HG03095 (cell line): Measurements from ENCODE around the gene CA5A.
"Not testable (repeated sequence)": the region's sequence is repeated elsewhere in the genome, so short reads cannot be mapped to it uniquely, and the experiment has no call there.

Experiments used
- ATAC-seq: cut with Tn5 transposase; IDR thresholded peaks from one replicate; pipeline ENCODE4 v1.9.1; 2021; ENCODE audit warnings: moderate library complexity; ENCODE audit not compliant: unreplicated experiment

CA5A gene

DNA sequence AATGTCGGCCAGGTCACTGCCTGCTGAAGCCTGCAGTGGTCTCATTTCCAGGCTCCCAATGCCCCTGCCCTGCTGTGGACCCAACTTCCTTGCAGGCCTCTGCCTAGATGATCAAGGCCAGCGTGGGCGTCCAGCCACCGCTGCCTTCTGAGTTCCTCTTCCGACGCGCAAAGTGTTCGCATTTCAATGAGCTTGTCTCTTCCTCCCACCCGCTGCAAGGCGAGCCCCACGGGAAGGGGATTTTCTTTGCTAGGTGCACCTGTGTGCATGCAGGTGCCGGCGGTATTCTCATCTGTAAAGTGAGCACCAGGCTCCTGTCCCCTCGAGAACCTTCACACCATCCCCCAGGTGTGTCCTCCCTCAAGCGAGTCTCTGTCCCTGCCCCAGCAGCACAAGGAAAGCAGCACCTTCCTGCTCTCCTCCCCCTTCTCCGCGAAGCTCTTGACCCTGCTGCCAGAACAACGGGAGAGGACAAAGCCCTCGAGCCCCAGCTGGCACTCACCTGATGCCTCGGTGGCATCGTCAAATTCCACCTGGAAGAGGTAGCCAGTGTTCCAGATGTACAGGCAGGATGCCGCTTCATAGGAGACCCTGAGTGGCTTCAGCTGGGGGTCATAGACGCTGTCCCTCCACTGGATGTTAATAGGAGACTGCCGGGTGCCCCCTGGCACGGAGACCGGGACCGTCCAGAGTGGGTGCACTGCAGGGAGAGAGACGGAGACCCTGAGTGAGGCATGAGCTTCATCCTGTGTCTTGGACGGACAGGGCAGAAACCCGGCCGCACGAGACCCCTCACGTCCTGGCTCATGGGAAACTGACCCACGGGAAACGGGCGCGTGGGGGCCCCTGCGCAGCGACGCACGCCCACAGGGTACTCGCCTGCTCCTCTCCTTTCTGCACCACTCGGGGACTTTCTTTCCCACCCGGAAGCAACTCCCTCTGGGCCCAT, 9.8 kb downstream of the CA5A start:
- no peak for ATAC-seq

GRCh38 chr16:87924811-87925670, 11.3 kb downstream of the CA5A start:
- no peak for ATAC-seq

- peak; percentile 79 for ATAC-seq
Observed at GRCh38 chr16:87924041-87924810, 12.1 kb downstream of the CA5A start.

GRCh38 chr16:87922250-87922871, 14.0 kb downstream of the CA5A start:
- ATAC-seq = no peak

DNA sequence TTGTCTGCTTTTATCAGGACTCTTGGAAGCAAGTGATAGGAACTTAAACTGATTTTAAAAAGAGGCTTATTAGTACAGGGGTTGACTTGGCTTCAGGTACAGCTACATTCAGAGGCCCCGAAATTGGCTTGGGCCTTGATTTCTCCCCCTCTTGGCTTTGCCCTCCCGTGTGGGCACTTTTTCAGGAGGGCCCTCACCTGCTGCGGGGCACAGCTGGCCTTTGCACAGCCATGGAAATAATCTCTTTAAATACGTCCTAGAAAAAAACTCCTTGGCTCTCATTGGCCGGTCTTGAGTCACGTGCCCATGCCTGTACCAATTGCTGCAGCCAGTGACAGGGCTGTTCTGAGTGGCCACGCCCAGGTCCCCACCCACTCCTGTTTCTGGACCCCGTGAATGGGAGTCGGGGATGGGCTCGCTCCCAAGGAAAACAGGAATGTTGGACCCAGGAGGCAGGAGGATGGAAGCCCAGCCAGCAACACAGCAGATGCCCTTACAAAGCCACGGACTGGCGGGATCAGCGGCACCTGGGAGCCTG, 15.0 kb downstream of the CA5A start:
- no peak for ATAC-seq

DNA sequence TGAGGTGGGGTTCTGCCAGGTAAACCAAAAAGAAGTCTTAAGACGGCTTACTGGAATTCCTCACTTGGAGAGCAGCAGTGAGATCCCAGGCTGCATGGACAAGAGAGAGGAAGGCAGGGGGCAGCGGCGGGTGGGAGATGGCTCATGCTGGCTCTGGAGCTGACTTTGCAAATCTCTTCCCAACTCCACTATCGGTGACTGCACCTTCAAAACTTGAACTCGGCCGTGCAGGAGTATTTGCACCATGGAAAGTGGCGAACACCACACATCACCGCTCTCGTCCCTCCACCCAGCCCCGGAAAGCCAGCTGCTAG, 16.7 kb downstream of the CA5A start:
- no peak for ATAC-seq

GRCh38 chr16:87918866-87919680, 17.3 kb downstream of the CA5A start:
- no peak for ATAC-seq

DNA sequence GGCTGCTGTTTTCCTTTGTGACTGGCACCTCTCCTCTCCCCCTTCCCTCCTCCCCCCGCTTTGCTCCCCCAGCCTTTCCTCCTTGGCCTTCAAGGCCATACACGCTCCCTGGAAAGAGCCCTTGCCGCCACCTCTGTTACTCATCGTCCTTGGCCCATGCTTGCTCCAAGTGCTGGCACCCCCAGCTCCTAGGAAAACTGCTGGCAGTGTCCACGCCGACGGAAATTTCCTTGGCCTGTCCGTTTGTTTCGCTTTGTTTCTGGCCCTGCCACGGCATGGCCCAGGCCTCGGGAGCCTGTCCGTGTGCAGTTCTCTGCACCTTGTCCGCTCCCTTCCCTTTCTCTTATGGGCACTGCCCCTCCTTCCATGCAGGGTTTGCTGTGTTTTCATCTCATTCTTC, 18.0 kb downstream of the CA5A start:
- ATAC-seq = no peak

GRCh38 chr16:87917503-87917902, 18.8 kb downstream of the CA5A start:
- no peak for ATAC-seq

- no peak for ATAC-seq
Observed at GRCh38 chr16:87914812-87915211, 21.5 kb downstream of the CA5A start.

DNA sequence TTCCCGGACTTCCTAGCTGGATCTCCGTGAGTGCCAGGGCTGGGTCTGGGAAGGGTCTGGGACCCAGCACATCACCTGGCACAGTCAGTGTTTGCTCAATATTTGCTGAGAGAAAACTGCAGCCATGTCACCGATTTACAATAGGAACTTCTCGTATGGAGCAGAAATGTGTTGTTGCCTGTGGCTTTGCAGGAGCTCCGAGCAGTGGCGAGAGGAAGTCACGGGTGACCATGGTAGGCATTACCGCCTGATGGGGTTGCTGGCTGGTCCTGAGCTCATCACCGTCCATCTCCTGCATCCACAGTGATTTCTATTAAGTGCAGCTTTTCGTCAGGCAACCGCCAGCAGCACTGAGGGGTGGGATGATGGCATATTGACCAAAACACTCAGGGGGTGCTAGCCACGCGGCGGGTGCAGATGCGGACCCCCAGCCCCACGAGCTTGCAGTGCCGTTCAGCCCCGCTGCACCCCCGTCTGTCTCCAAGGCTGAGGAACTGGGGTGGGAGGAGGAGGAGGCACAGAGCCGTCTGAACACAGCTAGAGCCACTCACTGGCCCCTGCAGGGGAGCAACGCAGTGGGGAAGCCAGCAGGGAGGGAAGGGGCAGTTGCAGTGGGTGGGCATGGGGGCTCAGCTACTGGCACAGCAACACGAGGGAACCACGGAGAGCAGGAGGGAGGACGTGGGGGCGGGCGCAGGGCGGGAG, 22.2 kb downstream of the CA5A start:
- ATAC-seq = not testable (repeated sequence)

DNA sequence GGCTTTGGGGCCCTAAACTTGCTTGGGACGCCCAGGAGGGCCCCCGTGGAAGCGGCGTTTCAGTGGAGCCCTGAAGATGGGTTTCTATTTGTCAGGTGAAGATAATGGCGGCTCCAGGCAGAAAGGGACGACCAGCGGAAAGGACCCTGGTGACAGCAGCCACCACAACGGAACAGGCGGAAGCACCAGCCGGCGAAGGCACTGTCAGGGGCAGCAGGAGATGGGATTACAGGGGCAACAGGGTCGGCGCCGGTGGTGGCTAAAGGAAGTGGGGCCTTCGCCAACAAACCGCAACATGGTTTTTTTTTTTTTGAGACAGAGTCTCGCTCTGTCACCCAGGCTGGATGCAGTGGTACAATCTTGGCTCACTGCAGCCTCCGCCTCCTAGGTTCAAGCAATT, 23.6 kb downstream of the CA5A start:
- not testable (repeated sequence) for ATAC-seq

- not testable (repeated sequence) for ATAC-seq
Observed at GRCh38 chr16:87911106-87911763, 25.1 kb downstream of the CA5A start.

- peak; percentile 77 for ATAC-seq
Observed at GRCh38 chr16:87909203-87909935, 27.0 kb downstream of the CA5A start.

GRCh38 chr16:87908101-87908500, 28.2 kb downstream of the CA5A start:
- ATAC-seq = not testable (repeated sequence)

GRCh38 chr16:87905521-87905920, 30.8 kb downstream of the CA5A start:
- ATAC-seq = not testable (repeated sequence)

DNA sequence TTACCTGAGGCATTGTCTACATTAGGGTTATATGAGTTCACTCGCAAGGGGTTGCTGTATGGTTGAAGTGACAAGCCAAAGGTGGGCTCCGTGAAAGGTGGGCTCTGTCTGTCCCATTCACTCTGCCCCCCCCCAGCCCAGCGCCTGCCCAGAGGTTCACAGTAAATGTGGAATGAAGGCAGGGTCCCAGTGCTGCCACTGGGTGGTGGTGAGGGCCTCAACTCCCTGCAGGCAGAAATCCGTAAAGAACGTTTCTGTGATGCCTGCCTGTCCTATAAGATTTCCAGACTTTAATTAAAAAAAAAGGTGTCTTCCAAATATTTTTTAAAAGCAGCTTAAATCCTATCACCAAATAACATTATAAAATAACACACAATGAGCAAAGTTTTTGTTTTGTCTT, 31.4 kb downstream of the CA5A start:
- not testable (repeated sequence) for ATAC-seq

- not testable (repeated sequence) for ATAC-seq
Observed at GRCh38 chr16:87900489-87900888, 35.8 kb downstream of the CA5A start.
